Ectodermal cell (in vitro differentiated cells): Measurements from ENCODE around the gene QSOX1.

ENCODE experiments used
- H3K27ac ChIP-seq: 2 replicates; pipeline ENCODE4 v1.7.0; 2013; ENCODE audit warnings: mild to moderate bottlenecking, low read depth, low read length; ENCODE audit not compliant: insufficient read depth, poor library complexity, severe bottlenecking
- H3K27me3 ChIP-seq: 2 replicates; pipeline ENCODE4 v1.7.0; 2013; ENCODE audit warnings: mild to moderate bottlenecking, low read length; ENCODE audit not compliant: insufficient read depth, control insufficient read depth, poor library complexity, severe bottlenecking
- H3K36me3 ChIP-seq: one replicate; pipeline ENCODE4 v1.7.0; 2013; ENCODE audit warnings: low read length; ENCODE audit not compliant: control insufficient read depth, insufficient read depth
- H3K4me1 ChIP-seq: one replicate; pipeline ENCODE4 v1.7.0; 2013; ENCODE audit warnings: low read length; ENCODE audit not compliant: control insufficient read depth, insufficient read depth
- H3K4me3 ChIP-seq: 2 replicates; pipeline ENCODE4 v1.7.0; 2013; ENCODE audit warnings: low read depth, low read length, control low read depth; ENCODE audit not compliant: insufficient read depth
- H3K9me3 ChIP-seq: 2 replicates; pipeline ENCODE4 v1.7.0; 2013; ENCODE audit warnings: mild to moderate bottlenecking, low read length, moderate library complexity; ENCODE audit not compliant: control insufficient read depth
- WGBS, 2 experiments: methylation state at CpG; one replicate each; pipeline ENCODE4 v1.1.7; 2013; ENCODE audit warnings: missing lambda C conversion rate in 2 of 2; 5-methylcytosine and 5-hydroxymethylcytosine counted together

Gene QSOX1

DNA sequence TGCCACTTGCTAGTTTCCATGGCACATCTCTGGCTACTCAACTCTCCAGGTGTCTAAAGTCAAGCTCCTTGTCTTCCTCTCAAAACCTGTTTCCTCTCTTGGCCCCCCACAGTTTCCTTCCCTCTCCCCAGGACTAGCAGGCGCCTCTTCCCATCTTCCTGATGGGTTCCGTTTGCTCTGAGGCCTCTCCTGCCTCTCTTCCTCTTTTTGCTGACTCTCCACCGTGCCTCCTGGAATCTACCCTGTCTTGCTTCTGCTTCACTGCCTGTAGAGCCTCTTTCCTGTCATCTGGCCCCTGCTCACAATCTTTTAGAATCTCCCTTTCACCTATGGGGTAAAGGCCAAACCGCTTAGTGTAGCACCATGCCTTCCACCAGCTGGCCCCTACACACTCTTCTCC, 53.6 kb downstream of the QSOX1 start:
- Histone ChIP-seq H3K4me3 (no peak overlapping the region), H3K4me1 (no peaks in the 10 kb centered on the region), H3K36me3 (no peaks in the 10 kb centered on the region), H3K27ac (no peak overlapping the region), H3K9me3 (no peaks in the 10 kb centered on the region), H3K27me3 (peaks cover 30% of the 10 kb centered on the region)
- 91% methylated on average over 4 of the region's 4 CpGs for WGBS, 2 experiments

DNA sequence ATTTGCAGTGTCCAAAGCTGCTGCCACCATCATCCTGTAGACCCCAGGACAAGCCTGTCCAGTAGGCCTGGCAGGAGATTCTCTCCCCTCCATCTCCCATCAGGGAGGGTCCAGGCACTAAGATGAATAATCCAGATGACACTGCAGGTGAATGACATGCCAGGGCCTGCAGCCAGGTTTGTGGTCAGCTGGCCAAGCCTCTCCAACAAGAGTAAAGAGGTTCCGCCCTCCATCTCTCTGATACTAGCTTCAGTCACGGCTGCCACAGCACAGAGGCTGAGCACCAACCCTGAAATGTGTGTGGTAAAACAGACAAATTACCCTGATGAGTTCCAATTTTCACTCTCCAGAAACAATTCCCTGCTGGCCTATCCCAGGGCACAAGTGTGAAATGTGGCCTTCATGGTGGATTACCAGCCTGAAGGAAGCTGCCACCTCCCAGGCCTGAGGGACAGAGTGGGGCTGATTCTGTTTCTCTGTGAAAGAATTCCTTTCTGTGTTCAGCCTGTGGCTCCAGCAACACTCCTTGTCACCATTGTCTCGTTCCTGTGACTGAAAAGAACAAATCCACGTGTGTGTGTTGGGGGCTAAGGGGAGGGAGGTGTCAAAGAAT, 55.4 kb downstream of the QSOX1 start:
- Histone ChIP-seq H3K9me3 (no peaks in the 10 kb centered on the region), H3K4me3 (no peak overlapping the region), H3K36me3 (no peaks in the 10 kb centered on the region), H3K27me3 (peaks cover 30% of the 10 kb centered on the region), H3K27ac (no peak overlapping the region), H3K4me1 (no peaks in the 10 kb centered on the region)
- WGBS, 2 experiments: 66 to 79% methylated on average over 4 of the region's 4 CpGs

- Histone ChIP-seq H3K36me3 (no peaks in the 10 kb centered on the region), H3K4me3 (no peak overlapping the region), H3K27me3 (peaks cover 30% of the 10 kb centered on the region), H3K9me3 (no peaks in the 10 kb centered on the region), H3K27ac (no peak overlapping the region), H3K4me1 (no peaks in the 10 kb centered on the region)
- WGBS, 2 experiments: 91 to 94% methylated on average over 12 of the region's 12 CpGs
Measured at GRCh38 chr1:180211156-180211859, 56.6 kb downstream of the QSOX1 start.

DNA sequence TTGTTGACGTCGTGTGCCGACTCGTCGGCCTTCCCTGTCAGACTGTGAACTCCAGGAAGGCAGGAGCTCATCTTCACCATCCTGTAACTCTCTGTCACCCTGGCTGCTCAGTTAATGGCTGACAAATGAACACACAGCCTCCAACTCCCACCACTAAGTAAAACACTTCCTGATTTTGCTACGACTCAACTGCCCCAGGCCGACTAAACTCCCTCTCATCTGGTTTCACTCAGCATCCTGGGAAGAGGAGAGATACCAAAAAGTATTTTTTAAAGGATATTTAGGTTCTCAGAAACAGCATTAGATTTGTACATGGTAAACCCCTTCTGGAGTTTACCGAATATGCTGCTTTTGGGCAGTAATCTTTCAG, 57.2 kb downstream of the QSOX1 start:
- H3K36me3 ChIP-seq: no peaks in the 10 kb centered on the region
- peaks cover 26% of the 10 kb centered on the region for H3K27me3 ChIP-seq
- H3K27ac ChIP-seq: no peak overlapping the region
- WGBS, 2 experiments: 90 to 91% methylated on average over 8 of the region's 8 CpGs
- no peaks in the 10 kb centered on the region for H3K9me3 ChIP-seq
- no peaks in the 10 kb centered on the region for H3K4me1 ChIP-seq
- no peak overlapping the region for H3K4me3 ChIP-seq

GRCh38 chr1:180213401-180214170, 58.9 kb downstream of the QSOX1 start:
- no peaks in the 10 kb centered on the region for H3K9me3 ChIP-seq
- no peaks in the 10 kb centered on the region for H3K4me1 ChIP-seq
- WGBS, 2 experiments: 86 to 89% methylated on average over 14 to 15 of the region's 15 CpGs
- no peaks in the 10 kb centered on the region for H3K36me3 ChIP-seq
- H3K27ac ChIP-seq: no peak overlapping the region
- H3K4me3 ChIP-seq: no peak overlapping the region
- peaks cover 10% of the 10 kb centered on the region for H3K27me3 ChIP-seq

DNA sequence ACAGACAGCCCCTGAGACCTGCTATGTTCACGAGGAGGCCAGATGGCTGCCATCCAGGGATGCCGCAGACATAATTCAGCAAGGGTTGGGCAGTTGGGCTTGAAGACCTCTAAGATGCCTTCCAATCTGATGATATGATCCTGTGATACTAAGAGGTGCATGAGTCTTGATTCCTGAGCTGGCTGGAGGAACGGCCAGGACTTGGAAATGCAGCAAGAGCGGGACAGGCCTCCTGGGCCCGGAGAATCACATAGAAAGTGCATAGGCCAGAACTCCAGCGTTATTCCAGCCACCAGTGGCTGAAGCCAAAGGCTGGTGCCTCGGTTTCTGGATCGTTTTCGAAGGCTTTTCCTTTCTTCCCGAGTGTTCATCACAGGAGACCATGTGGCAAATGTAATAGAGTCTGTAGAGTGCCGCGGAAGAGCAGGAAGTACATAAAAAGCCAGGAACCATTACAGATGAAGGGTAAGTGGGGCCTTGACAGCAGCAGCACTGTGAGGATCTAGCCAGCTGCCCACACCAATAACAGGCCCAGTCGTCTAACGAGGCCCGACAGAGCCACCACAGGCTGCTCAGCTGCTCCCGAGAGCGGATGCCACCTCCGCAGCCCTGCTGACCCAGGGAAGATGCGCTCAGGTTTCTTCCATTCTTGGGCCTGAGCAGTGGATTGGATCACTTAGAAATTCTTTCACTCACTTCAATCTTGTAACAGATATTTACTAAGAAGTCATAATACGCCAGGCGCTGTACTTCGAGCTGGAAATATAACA, 61.4 kb downstream of the QSOX1 start:
- peaks cover 9% of the 10 kb centered on the region for H3K27me3 ChIP-seq
- peaks cover 11% of the 10 kb centered on the region for H3K4me1 ChIP-seq
- H3K27ac ChIP-seq: no peak overlapping the region
- no peaks in the 10 kb centered on the region for H3K9me3 ChIP-seq
- H3K36me3 ChIP-seq: no peaks in the 10 kb centered on the region
- 92 to 93% methylated on average over 22 of the region's 22 CpGs for WGBS, 2 experiments
- H3K4me3 ChIP-seq: no peak overlapping the region

- no peaks in the 10 kb centered on the region for H3K36me3 ChIP-seq
- no peak overlapping the region for H3K27ac ChIP-seq
- H3K9me3 ChIP-seq: no peaks in the 10 kb centered on the region
- H3K4me1 ChIP-seq: peaks cover 11% of the 10 kb centered on the region
- no peak overlapping the region for H3K4me3 ChIP-seq
- 91% methylated on average over 7 of the region's 7 CpGs for WGBS, 2 experiments
- peaks cover 4% of the 10 kb centered on the region for H3K27me3 ChIP-seq
Measured at GRCh38 chr1:180217006-180217405, 62.3 kb downstream of the QSOX1 start.

DNA sequence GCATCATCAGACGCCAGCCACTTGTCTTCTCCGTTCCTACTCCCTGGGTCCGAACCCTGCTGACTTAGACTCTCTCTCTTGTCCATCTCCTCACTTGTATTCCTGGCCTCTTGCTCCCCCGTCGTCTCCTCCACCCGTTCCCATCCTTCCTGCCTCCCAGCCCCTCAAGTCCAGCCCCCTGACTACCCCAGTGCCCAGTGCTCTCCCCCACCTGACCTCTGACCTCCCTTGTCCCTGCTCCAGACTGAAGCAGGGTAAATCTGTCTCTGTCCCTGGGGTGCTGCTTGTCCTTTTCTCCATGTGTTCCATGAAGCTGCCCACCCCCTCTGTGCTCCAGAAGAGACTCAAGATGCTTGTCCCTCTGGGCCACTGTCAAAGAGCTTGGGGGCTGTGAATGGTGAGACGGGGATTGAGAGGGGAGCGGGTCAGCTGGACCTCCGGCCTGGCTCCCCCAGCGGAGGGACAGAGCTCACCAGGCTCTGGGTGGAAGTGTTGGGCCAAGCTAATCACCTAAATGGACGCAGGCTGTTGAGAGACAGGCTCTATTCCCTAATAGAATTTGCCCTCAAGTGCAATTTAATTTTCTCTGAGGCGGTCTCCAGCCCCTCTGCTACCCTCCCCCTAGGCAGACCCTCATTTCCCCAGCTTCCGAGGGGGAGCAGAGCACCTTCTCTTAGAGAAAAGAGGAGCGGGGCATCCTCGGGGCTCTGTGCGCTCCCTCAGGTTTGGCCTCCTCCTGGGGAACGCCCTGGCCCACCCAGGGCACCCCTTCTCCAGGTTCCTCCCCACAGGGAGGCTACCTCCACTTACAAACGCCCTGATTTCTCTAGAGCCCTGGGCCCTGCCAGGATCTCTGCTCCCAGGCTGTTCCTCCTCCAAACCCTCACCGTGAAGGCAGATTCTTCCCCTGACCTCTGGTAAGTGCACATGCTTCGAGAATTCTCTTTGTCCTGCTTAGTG, 64.4 kb downstream of the QSOX1 start:
- peaks cover 17% of the 10 kb centered on the region for H3K27me3 ChIP-seq
- no peaks in the 10 kb centered on the region for H3K36me3 ChIP-seq
- H3K9me3 ChIP-seq: no peaks in the 10 kb centered on the region
- no peak overlapping the region for H3K4me3 ChIP-seq
- 87 to 88% methylated on average over 20 of the region's 20 CpGs for WGBS, 2 experiments
- H3K27ac ChIP-seq: no peak overlapping the region
- H3K4me1 ChIP-seq: peaks cover 11% of the 10 kb centered on the region

GRCh38 chr1:180219776-180220175, 65.1 kb downstream of the QSOX1 start:
- whole genome bisulfite sequencing, 2 experiments: 88 to 91% methylated on average over 11 of the region's 11 CpGs
- H3K27ac ChIP-seq: no peak overlapping the region
- H3K4me1 ChIP-seq: peaks cover 11% of the 10 kb centered on the region
- no peak overlapping the region for H3K4me3 ChIP-seq
- H3K27me3 ChIP-seq: peaks cover 24% of the 10 kb centered on the region
- no peaks in the 10 kb centered on the region for H3K36me3 ChIP-seq
- no peaks in the 10 kb centered on the region for H3K9me3 ChIP-seq
